NCI-H146 treated with DMSO at 0.1 percent for 48 hours (cell line): ENCODE measurements around the gene SFRP2.

Experiments
- DNase-seq: peaks from one replicate; lab custom pipeline; 2025; ENCODE audit not compliant: unreplicated experiment; lab: John Stamatoyannopoulos, UW

Gene SFRP2

GRCh38 chr4:153798420-153798819 lies 9.5 kb upstream of the SFRP2 start:
- DNase-seq: no peak

- no peak for DNase-seq
Observed at GRCh38 chr4:153794006-153794405, 5.1 kb upstream of the SFRP2 start.

- DNase-seq: no peak
Observed at GRCh38 chr4:153792618-153793247, 3.9 kb upstream of the SFRP2 start.

GRCh38 chr4:153791746-153792617 lies 3.1 kb upstream of the SFRP2 start:
- no peak for DNase-seq

- no peak for DNase-seq
Observed at GRCh38 chr4:153790962-153791551, 2.2 kb upstream of the SFRP2 start.

GRCh38 chr4:153790500-153790865 lies 1.6 kb upstream of the SFRP2 start:
- no peak for DNase-seq

GRCh38 chr4:153789741-153790499 lies 1.0 kb upstream of the SFRP2 start:
- DNase-seq: no peak

- DNase-seq: no peak
Observed at GRCh38 chr4:153788051-153788412, 851 bp downstream of the SFRP2 start.

- no peak for DNase-seq
Observed at GRCh38 chr4:153787575-153787974, 1.3 kb downstream of the SFRP2 start.

- DNase-seq: no peak
Observed at GRCh38 chr4:153787061-153787560, 1.8 kb downstream of the SFRP2 start.

GRCh38 chr4:153785910-153786721 lies 2.8 kb downstream of the SFRP2 start:
- DNase-seq: no peak

- no peak for DNase-seq
Observed at GRCh38 chr4:153784166-153784699, 4.7 kb downstream of the SFRP2 start.

GRCh38 chr4:153782581-153782980 lies 6.3 kb downstream of the SFRP2 start:
- DNase-seq: no peak

- no peak for DNase-seq
Observed at GRCh38 chr4:153781717-153782416, 7.0 kb downstream of the SFRP2 start.

- no peak for DNase-seq
Observed at GRCh38 chr4:153781280-153781679, 7.6 kb downstream of the SFRP2 start.

GRCh38 chr4:153780876-153781275 lies 8.0 kb downstream of the SFRP2 start:
- DNase-seq: no peak

GRCh38 chr4:153780221-153780620 lies 8.7 kb downstream of the SFRP2 start:
- DNase-seq: no peak

- no peak for DNase-seq
Observed at GRCh38 chr4:153778383-153778782, 10.5 kb downstream of the SFRP2 start.

GRCh38 chr4:153777421-153777820 lies 11.5 kb downstream of the SFRP2 start:
- DNase-seq: no peak

GRCh38 chr4:153776601-153777000 lies 12.3 kb downstream of the SFRP2 start:
- no peak for DNase-seq
